ENCODE data around the gene CCR4. TPM values are rescaled to one million over a fixed set of nuclear protein-coding genes. Genes with fewer than 3 reads are reported as not detected.

The CCR4 gene
- total RNA-seq, 1 experiment from 2014 or later = not detected

GRCh38 chr3:32996755-32997091 lies 45.3 kb downstream of the CCR4 start:
- CTCF ChIA-PET = no interaction called here
- Mint-ChIP-seq H3K4me3 (ENCODE audit: low read depth, unreplicated experiment) (no peak overlapping the region), H3K27ac (ENCODE audit: unreplicated experiment) (no peak overlapping the region), H3K9me3 (ENCODE audit: low read depth, unreplicated experiment) (no peaks in the 10 kb centered on the region), H3K36me3 (ENCODE audit: insufficient read depth, unreplicated experiment) (no peaks in the 10 kb centered on the region), H3K27me3 (ENCODE audit: unreplicated experiment) (no peaks in the 10 kb centered on the region), H3K4me1 (ENCODE audit: low read depth, unreplicated experiment) (no peaks in the 10 kb centered on the region)
- BruUV-seq (replicated peaks) = no TSS peak
- DNase-seq = no peak
- intact Hi-C loops (cut with micrococcal nuclease; ENCODE audit: unreplicated experiment) = no loop called here
- TF ChIP-seq CTCF (IDR thresholded peaks at IDR 0.05; ENCODE audit: unreplicated experiment) = no peak

- H3K27ac Mint-ChIP-seq (ENCODE audit: unreplicated experiment) = no peak overlapping the region
- no peaks in the 10 kb centered on the region for H3K4me1 Mint-ChIP-seq (ENCODE audit: low read depth, unreplicated experiment)
- CTCF ChIA-PET = no interaction called here
- H3K4me3 Mint-ChIP-seq (ENCODE audit: low read depth, unreplicated experiment) = no peak overlapping the region
- no peak for TF ChIP-seq CTCF (IDR thresholded peaks at IDR 0.05; ENCODE audit: unreplicated experiment)
- H3K9me3 Mint-ChIP-seq (ENCODE audit: low read depth, unreplicated experiment) = no peaks in the 10 kb centered on the region
- intact Hi-C loops (cut with micrococcal nuclease; ENCODE audit: unreplicated experiment) = no loop called here
- BruUV-seq (replicated peaks) = no TSS peak
- no peaks in the 10 kb centered on the region for H3K36me3 Mint-ChIP-seq (ENCODE audit: insufficient read depth, unreplicated experiment)
- H3K27me3 Mint-ChIP-seq (ENCODE audit: unreplicated experiment) = no peaks in the 10 kb centered on the region
- no peak for DNase-seq
Observed at GRCh38 chr3:32998631-32999451, 47.4 kb downstream of the CCR4 start.

GRCh38 chr3:33000691-33001385 lies 49.4 kb downstream of the CCR4 start:
- Mint-ChIP-seq H3K4me3 (ENCODE audit: low read depth, unreplicated experiment) (no peak overlapping the region), H3K4me1 (ENCODE audit: low read depth, unreplicated experiment) (no peaks in the 10 kb centered on the region), H3K27me3 (ENCODE audit: unreplicated experiment) (no peaks in the 10 kb centered on the region), H3K9me3 (ENCODE audit: low read depth, unreplicated experiment) (no peaks in the 10 kb centered on the region), H3K27ac (ENCODE audit: unreplicated experiment) (no peak overlapping the region), H3K36me3 (ENCODE audit: insufficient read depth, unreplicated experiment) (no peaks in the 10 kb centered on the region)
- intact Hi-C loops (cut with micrococcal nuclease; ENCODE audit: unreplicated experiment) = no loop called here
- no TSS peak for BruUV-seq (replicated peaks)
- no peak for TF ChIP-seq CTCF (IDR thresholded peaks at IDR 0.05; ENCODE audit: unreplicated experiment)
- no peak for DNase-seq
- CTCF ChIA-PET = no interaction called here

- no peak overlapping the region for H3K4me3 Mint-ChIP-seq (ENCODE audit: low read depth, unreplicated experiment)
- BruUV-seq (replicated peaks) = no TSS peak
- H3K27me3 Mint-ChIP-seq (ENCODE audit: unreplicated experiment) = no peaks in the 10 kb centered on the region
- no peaks in the 10 kb centered on the region for H3K36me3 Mint-ChIP-seq (ENCODE audit: insufficient read depth, unreplicated experiment)
- H3K4me1 Mint-ChIP-seq (ENCODE audit: low read depth, unreplicated experiment) = no peaks in the 10 kb centered on the region
- CTCF ChIA-PET = no interaction called here
- TF ChIP-seq CTCF (IDR thresholded peaks at IDR 0.05; ENCODE audit: unreplicated experiment) = no peak
- no peaks in the 10 kb centered on the region for H3K9me3 Mint-ChIP-seq (ENCODE audit: low read depth, unreplicated experiment)
- DNase-seq = no peak
- intact Hi-C loops (cut with micrococcal nuclease; ENCODE audit: unreplicated experiment) = no loop called here
- H3K27ac Mint-ChIP-seq (ENCODE audit: unreplicated experiment) = no peak overlapping the region
Observed at GRCh38 chr3:33001889-33002288, 50.4 kb downstream of the CCR4 start.

All from Calu3 (cell line).